22Rv1 (cell line): Measurements from ENCODE around the gene BICC1.

ENCODE experiments used
- H3K27ac ChIP-seq: fragments of 450-650 bp; 2 replicates; pipeline ENCODE4 v1.5.1; 2017
- ZFX ChIP-seq: fragments of 450-650 bp; IDR thresholded peaks from 2 replicates; pipeline ENCODE4 v1.6.1; 2017; ENCODE audit warnings: antibody characterized with exemption, borderline replicate concordance
- TF ChIP-seq, protein P1 (sequence below): fragments of 450-650 bp; IDR thresholded peaks from 2 replicates; pipeline ENCODE4 v1.5.1; 2017; ENCODE audit warnings: mild to moderate bottlenecking

BICC1 gene

DNA sequence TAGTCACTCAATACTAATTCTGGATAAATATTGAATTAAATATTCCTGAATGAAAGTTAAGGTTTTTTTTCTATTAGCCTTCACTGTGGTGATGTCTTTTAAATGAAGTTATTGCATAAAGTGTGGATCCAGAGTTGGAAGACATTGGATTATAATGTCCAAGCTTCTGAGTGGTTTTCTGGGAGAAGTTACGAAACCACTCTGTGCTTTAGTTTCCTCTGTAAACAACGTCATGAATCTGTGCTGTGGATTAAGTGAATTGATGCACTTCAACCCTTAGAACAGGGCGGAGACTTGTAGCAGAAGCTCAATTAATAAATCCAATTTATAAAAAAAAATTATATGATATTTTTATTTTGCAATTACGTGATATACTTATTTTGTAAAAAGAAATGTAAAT, 271.7 kb downstream of the BICC1 start:
- TF ChIP-seq, protein P1, sequence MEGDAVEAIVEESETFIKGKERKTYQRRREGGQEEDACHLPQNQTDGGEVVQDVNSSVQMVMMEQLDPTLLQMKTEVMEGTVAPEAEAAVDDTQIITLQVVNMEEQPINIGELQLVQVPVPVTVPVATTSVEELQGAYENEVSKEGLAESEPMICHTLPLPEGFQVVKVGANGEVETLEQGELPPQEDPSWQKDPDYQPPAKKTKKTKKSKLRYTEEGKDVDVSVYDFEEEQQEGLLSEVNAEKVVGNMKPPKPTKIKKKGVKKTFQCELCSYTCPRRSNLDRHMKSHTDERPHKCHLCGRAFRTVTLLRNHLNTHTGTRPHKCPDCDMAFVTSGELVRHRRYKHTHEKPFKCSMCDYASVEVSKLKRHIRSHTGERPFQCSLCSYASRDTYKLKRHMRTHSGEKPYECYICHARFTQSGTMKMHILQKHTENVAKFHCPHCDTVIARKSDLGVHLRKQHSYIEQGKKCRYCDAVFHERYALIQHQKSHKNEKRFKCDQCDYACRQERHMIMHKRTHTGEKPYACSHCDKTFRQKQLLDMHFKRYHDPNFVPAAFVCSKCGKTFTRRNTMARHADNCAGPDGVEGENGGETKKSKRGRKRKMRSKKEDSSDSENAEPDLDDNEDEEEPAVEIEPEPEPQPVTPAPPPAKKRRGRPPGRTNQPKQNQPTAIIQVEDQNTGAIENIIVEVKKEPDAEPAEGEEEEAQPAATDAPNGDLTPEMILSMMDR: no peak
- no peak for TF ChIP-seq ZFX
- H3K27ac ChIP-seq: no peak overlapping the region

DNA sequence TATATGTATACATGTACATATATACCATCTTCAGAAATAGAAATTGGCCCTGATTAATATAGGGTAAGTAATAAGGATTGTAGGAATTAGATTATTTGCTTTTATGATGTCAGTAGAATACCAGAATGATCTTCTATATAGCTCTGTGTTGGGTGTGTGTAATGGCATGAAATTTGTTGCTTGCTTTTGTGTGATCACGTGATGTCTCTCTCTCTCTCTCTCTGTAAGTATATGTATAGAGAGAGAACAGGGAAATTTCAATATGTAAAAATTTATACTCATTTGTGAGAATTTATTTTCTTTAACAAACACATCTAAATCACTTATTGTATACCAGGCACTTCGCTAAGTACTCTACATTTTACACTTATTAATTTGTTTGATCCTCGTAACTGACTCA, 272.7 kb downstream of the BICC1 start:
- TF ChIP-seq, protein P1: no peak
- no peak for TF ChIP-seq ZFX
- H3K27ac ChIP-seq: no peak overlapping the region

DNA sequence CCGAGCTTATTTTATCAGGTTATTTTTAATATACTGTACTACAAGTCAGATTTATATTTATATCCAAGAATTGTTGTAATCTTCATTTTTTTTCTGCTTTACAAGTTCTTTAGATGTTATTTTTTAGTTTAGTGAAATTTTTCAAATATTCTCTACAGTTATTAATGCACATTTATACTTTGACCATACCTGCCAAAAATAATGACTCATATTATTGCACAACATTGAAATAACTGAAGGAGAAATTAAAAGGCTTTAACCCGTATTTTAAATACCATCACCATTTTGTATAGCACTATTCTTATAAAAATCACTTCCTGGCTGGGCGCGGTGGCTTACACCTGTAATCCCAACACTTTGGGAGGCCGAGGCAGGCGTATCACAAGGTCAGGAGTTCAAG, 278.5 kb downstream of the BICC1 start:
- H3K27ac ChIP-seq: no peak overlapping the region
- TF ChIP-seq, protein P1: no peak
- no peak for TF ChIP-seq ZFX

DNA sequence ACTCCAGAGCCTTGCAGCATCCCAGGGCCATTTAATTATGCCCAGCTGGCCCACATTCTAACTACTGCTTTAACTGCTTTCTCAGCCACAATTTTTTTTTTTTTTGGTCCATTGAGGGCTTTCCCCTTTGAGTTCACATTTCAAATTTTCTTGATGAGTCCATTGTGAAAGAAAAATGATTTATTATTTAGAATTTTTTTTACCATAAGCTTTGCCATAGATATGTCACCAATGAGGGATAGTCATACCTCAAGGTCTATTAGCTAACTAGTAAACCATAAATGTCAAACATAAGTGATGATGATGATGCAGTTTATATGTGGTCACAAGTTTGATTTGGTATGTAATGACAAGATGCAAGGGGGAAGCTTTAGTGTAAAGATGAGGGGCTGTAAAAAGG, 282.9 kb downstream of the BICC1 start:
- no peak overlapping the region for H3K27ac ChIP-seq
- TF ChIP-seq ZFX: no peak
- TF ChIP-seq, protein P1: no peak

DNA sequence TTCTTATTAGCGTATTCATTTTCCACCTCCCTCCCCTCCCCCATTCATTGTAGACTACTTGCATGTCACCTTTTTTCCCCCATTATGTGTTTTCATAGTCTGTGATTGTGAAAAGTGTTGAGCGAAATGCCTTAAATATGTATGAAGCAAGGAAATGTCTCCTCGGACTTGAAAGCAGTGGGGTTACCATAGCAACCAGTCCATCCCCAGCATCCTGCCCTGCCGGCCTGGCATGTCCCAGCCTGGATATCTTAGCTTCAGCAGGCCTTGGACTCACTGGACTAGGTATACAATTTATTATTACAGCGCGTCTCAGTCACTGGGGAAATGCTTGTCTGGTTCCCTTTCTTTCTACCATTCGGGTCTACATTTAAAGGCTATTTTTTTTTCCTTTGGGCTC, 283.6 kb downstream of the BICC1 start:
- TF ChIP-seq, protein P1: no peak
- TF ChIP-seq ZFX: no peak
- no peak overlapping the region for H3K27ac ChIP-seq

DNA sequence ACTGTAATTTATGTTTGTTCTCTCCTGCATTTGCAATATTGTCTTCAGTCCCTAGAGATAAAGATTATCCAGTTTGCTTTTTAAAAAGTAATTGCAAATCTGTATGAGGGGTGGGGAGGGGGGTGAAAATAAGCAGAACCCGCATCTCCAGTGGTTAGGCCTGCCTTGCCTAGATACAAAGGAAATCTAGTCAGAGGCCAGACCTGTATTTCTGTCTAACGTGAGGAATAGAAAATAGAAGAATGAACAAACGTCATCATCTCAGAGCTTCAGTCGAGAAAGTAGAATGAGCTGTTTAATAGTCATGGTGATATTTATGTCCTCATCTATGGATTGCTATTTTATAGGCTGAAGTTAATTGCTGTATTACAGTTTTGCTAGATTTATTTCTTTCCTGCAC, 284.2 kb downstream of the BICC1 start:
- H3K27ac ChIP-seq: no peak overlapping the region
- no peak for TF ChIP-seq ZFX
- TF ChIP-seq, protein P1: no peak

DNA sequence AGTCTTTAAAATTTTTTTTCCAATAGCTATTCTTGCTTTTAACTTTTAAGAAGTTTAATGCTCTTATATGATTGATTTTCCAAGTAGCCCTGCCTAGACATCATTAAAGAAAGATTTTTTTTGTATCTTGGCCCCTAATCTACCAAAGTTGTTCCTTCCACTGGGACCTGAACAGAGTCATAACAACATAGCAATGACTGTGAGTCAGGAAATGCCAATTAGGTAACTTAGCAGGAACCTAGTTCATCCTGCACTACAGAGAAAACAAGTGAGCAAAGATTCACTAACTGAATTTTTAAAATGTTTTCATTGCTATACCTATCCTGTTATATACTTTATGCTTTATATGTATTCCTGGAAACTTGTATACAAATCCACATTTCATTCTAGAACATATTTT, 284.7 kb downstream of the BICC1 start:
- TF ChIP-seq ZFX: no peak
- TF ChIP-seq, protein P1: no peak
- no peak overlapping the region for H3K27ac ChIP-seq
